Mononuclear cell (primary cell): ENCODE data around the gene WNT9A. TPM values are rescaled to one million over a fixed set of nuclear protein-coding genes. Genes with fewer than 3 reads are reported as not detected.

Source experiments
- H3K27me3 ChIP-seq: 2 replicates; pipeline ENCODE4 v1.6.0; 2011; ENCODE audit warnings: low read length, control low read depth; ENCODE audit not compliant: insufficient read depth
- H3K4me1 ChIP-seq: 2 replicates; pipeline ENCODE4 v1.5.1; 2011; ENCODE audit warnings: mild to moderate bottlenecking, low read length, control low read depth; ENCODE audit not compliant: insufficient read depth
- H3K4me3 ChIP-seq: 2 replicates; pipeline ENCODE4 v1.5.1; 2011; ENCODE audit warnings: mild to moderate bottlenecking, low read length, moderate library complexity
- H3K9me3 ChIP-seq: 2 replicates; pipeline ENCODE4 v1.5.1; 2011; ENCODE audit warnings: low read depth, mild to moderate bottlenecking, control low read depth, low read length
- total RNA-seq: library from RNA; depleted of rRNA; stranded (reverse); fragments of >200 nt; gene quantifications from one replicate; pipeline ENCODE4 v1.2.3, GENCODE V29; 2012

The WNT9A gene
- total RNA-seq, 1 donor = under 0.01 TPM

GRCh38 chr1:227924168-227924832, 23.4 kb downstream of the WNT9A start:
- Histone ChIP-seq H3K4me3 (no peak overlapping the region), H3K4me1 (no peaks in the 10 kb centered on the region), H3K9me3 (no peaks in the 10 kb centered on the region), H3K27me3 (no peaks in the 10 kb centered on the region)

DNA sequence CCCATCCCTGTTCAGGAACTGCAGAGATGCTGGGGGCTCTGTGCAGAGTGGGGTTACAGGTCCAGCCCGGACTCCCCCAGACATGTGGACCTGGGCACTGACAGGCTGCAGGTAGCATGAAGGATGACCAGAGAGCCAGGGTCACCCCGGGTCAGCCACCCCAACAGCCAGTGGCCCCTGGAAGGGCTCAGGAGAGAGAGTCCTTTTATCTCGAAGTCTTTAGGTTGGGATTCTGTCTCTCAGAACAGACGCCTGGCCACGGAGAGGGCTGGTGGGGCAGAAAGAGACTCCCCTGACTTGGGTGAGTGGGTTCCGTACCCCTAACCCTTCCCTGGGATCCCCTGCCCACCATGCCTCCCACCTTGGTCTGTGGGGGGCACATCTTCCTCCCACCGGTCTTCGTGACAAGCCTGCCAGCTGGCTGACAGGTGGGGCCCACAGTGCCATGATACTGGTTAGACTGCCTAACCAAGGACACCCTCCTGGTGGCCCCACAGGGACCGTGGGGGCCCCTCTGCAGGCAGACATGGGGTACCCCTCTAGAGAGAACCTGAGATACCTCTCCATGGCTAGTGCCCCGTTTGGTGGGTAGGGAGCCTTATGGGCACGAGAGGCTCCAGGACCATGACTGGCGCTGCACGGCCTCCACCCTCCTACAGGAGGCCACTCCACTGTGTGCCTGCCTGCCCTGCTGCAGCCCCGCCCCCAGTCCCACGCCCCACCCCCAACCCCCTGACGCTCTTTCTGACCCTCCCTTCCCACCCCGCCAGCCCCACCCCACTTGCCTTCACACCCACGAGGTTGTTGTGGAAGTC, 24.2 kb downstream of the WNT9A start:
- H3K27me3 ChIP-seq = no peaks in the 10 kb centered on the region
- no peaks in the 10 kb centered on the region for H3K4me1 ChIP-seq
- no peaks in the 10 kb centered on the region for H3K9me3 ChIP-seq
- H3K4me3 ChIP-seq = no peak overlapping the region

DNA sequence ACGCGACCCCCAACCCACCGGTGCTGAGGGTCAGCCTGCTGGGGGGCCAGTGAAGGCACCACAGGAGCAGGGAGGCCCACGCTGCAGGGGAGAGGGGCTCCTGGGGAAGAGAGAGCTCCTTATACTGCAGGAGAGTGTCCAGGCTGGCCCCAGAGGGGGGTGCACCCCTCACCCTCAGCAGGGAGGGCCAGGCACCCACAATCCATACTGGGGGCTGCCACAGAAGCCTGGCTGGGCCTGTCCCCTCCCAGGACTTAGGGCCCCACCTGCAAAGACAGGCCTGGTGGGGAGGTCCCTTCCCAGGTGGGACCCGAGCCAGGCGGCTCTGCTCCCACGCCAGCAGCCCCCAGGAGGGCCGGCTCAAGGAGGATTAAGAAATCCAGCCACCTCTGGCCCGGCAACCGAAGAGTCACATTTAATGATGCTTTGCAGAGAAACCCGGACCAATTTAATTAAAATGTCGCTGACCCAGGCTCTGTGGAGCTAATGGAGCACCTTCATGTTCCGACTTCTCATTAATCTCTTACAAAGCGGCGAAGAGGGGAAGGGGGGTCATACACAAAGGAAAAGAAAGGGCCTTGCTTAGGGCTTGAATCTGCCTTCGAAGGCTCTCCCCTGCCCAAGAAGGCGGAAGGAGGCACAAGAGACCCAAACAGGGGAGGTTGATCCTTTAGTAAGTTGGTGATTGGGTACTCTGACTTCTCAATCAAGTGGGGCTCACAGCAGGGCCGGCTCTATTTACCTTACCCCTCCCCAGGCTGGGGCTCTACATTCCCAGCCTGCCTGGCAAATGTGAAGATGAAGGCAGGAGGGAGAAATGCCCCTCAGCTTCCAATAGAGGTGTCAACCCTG, 25.0 kb downstream of the WNT9A start:
- no peak overlapping the region for H3K4me3 ChIP-seq
- H3K4me1 ChIP-seq = no peaks in the 10 kb centered on the region
- H3K9me3 ChIP-seq = no peaks in the 10 kb centered on the region
- H3K27me3 ChIP-seq = no peaks in the 10 kb centered on the region

DNA sequence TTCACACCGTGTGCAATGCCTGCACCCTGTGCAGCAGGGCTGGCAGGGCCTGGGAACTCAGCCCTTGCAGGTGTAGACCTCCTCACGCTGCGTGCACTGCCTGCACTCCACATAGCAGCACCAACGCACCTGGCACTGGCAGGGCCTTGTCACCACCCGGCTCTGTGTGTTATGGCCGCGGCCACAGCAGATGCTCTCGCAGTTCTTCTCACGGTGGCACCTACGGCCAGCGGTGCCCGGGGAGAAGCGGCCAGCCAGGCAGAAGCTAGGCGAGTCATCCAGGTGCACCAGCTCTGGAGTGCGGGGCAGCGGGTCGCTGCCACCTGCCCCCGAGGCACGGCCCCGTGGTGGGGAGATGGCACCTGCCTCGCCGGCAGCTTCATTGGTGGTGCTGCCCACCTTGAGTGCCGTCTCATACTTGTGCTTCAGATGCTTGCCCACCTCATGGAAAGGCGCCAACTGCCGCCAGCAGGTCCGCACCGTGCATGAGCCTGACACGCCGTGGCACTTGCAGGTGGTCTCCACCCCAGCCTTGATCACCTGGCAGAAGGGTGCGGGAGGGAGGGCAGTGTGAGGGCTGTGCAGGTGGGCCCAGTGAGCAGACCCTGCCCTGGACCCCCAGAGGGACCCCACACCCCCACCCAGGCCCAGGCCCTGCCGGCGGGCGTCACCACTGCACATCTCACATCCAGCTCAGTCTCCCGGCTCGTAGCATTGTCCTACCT, 26.1 kb downstream of the WNT9A start:
- no peaks in the 10 kb centered on the region for H3K9me3 ChIP-seq
- no peak overlapping the region for H3K4me3 ChIP-seq
- H3K27me3 ChIP-seq = no peaks in the 10 kb centered on the region
- H3K4me1 ChIP-seq = no peaks in the 10 kb centered on the region

DNA sequence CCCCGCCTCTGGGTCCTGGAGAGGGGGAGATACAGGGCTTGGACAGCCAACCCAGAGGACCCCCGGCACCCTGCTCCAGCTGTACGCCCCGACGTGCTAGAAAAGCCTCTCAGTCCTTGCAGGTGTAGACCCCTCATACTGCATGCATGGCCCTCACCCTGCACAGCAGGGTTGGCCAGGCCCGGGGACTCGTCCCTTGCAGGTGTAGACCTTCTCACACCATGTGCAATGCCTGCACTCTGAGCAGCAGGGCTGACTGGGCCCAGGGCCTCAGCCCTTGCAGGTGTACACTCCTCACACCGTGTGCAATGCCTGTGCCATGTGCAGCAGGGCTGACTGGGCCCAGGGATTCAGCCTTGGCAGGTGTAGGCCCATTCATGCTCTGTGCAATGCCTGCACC, 26.8 kb downstream of the WNT9A start:
- no peaks in the 10 kb centered on the region for H3K9me3 ChIP-seq
- no peak overlapping the region for H3K4me3 ChIP-seq
- H3K27me3 ChIP-seq = no peaks in the 10 kb centered on the region
- H3K4me1 ChIP-seq = no peaks in the 10 kb centered on the region

- Histone ChIP-seq H3K27me3 (no peaks in the 10 kb centered on the region), H3K9me3 (no peaks in the 10 kb centered on the region), H3K4me1 (no peaks in the 10 kb centered on the region), H3K4me3 (no peak overlapping the region)
Observed at GRCh38 chr1:227920426-227920825, 27.3 kb downstream of the WNT9A start.

GRCh38 chr1:227919906-227920305, 27.8 kb downstream of the WNT9A start:
- Histone ChIP-seq H3K4me1 (no peaks in the 10 kb centered on the region), H3K4me3 (no peak overlapping the region), H3K9me3 (no peaks in the 10 kb centered on the region), H3K27me3 (no peaks in the 10 kb centered on the region)

GRCh38 chr1:227918736-227919135, 29.0 kb downstream of the WNT9A start:
- Histone ChIP-seq H3K27me3 (no peaks in the 10 kb centered on the region), H3K4me1 (no peaks in the 10 kb centered on the region), H3K9me3 (no peaks in the 10 kb centered on the region)

DNA sequence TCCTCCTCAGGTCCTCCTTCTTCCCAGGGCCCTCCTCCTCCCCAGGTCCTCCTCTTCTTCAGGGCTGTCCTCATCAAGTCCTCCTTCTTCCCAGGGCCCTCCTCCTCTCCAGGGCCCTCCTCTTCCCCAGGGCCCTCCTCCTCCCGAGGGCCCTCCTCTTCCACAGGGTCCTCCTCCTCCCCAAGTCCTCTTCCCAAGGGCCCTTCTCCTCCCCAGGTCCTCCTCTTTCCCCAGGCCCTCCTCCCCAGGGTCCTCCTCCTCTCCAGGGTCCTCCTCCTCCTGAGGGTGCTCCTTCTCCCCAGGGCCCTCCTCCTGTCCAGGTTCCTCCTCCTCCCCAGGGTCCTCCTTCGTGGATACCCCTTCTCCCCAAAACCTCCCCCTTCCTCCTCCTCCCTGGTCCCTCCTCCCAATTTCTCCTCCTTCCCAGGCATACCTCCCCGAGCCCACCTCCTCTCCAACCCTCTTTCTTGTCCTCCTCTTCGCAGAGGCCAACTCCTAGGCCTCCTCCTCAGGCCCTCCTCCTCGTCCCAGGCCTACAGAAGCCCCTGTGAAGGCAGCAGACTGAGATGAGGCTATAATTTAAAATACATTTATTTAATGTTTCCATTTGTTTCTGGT, 29.5 kb downstream of the WNT9A start:
- Histone ChIP-seq H3K27me3 (no peaks in the 10 kb centered on the region), H3K4me3 (no peak overlapping the region), H3K4me1 (no peaks in the 10 kb centered on the region), H3K9me3 (no peaks in the 10 kb centered on the region)

More at GRCh38 chr1:227918736-227919135, 29.0 kb downstream of the WNT9A start:
- H3K4me3 ChIP-seq = no peak overlapping the region

GRCh38 chr1:227917081-227917950, 30.4 kb downstream of the WNT9A start:
- Histone ChIP-seq H3K9me3 (no peaks in the 10 kb centered on the region), H3K4me1 (no peaks in the 10 kb centered on the region), H3K27me3 (no peaks in the 10 kb centered on the region), H3K4me3 (no peak overlapping the region)

- Histone ChIP-seq H3K27me3 (no peaks in the 10 kb centered on the region), H3K4me3 (no peak overlapping the region), H3K4me1 (no peaks in the 10 kb centered on the region)
Observed at GRCh38 chr1:227916655-227917054, 31.1 kb downstream of the WNT9A start.

GRCh38 chr1:227915564-227916553, 31.9 kb downstream of the WNT9A start:
- Histone ChIP-seq H3K27me3 (no peaks in the 10 kb centered on the region), H3K9me3 (no peaks in the 10 kb centered on the region), H3K4me3 (no peak overlapping the region), H3K4me1 (no peaks in the 10 kb centered on the region)

More at GRCh38 chr1:227916655-227917054, 31.1 kb downstream of the WNT9A start:
- H3K9me3 ChIP-seq = no peaks in the 10 kb centered on the region
